Glomerular visceral epithelial cell (primary cell): ENCODE data around the gene PIEZO2.
"Not testable (repeated sequence)": the region's sequence is repeated elsewhere in the genome, so short reads cannot be mapped to it uniquely, and the experiment has no call there.

Source experiments
- DNase-seq: peaks from one replicate; pipeline ENCODE4 v3.0.0-alpha.2; 2016; ENCODE audit errors: extremely low spot score

Gene PIEZO2

DNA sequence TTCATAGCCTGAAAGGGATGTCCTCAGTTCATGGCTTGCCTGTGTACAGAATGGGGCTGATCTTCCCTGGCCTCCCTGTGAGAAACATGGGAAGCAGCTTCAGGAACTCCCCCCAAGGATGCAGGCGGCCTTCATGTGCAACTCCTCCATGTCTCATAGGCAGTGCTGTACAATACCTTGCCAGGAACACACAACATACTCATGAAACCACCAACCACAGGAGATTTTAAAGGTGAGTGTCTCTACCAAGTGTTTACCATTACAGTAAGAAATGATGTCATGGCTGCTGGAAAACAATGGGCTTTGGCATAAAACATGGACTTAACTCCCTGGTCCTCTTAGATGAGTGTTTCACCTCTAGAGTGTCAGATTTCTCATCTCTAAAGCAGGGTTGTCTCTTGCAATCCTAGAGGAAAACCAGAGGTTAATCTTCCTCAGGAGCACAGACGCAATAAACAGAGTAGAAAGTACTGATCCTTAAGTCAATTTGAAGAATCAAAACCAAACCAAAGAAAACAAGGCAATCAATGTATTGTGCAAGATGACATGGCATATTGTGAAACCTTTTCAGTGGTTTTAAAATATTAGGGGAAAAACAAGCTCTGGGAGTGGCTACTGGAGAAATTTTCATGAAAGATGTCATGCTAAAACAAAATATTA, 528.6 kb downstream of the PIEZO2 start:
- not testable (repeated sequence) for DNase-seq
